ENCODE measurements around the gene COL3A1.

Gene COL3A1

DNA sequence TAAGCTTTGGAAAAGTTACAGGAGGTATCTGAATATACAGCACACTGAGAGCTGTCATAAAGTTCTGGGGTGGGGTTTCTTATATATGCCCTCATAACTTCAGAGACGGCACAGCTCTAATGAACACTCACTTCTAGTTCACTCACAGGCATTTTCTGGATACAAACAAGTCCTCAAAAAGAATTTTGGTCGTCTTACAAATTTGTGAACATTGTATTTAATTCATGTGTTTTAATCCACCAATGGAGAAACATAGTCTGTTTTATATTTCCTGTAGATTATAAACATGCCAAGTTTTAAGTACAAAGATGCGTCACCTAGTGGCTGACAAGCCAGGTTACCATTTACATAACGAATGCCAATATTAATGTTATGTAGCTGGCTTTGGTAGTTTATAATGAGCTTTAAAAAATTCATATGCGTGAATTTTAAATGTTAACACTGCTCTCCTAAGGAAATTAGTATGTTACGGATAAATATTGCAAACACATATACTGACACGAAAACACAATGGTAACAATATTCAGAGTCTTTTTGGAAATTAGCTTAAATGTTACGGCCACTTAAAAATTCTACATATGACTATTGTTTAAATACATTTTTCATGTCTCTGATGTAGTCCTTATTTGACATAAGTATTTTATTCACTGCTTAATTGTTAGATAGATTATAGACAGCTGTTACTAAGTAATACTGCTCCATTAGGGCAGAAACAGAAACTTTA lies 2.5 kb downstream of the COL3A1 start:
- DNase-seq = no peak

DNA sequence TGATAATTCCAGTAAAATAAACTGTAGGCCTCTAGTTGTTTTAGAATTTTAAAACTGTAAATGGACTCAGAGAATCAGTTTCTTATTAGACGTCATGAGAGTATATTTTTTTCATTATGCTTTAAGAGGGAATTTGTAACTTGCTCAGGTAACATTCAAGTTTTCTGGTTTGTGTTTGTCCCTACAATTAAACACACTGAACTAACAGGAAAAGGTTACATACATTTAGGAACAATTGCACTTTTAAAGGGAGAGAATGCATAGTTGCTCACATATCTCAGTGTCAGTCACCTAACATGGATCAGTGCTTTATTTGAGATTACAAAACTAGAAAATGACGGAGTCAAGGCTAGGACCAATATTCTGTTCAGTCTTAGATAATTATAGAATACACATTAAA lies 3.1 kb downstream of the COL3A1 start:
- no peak for DNase-seq

DNA sequence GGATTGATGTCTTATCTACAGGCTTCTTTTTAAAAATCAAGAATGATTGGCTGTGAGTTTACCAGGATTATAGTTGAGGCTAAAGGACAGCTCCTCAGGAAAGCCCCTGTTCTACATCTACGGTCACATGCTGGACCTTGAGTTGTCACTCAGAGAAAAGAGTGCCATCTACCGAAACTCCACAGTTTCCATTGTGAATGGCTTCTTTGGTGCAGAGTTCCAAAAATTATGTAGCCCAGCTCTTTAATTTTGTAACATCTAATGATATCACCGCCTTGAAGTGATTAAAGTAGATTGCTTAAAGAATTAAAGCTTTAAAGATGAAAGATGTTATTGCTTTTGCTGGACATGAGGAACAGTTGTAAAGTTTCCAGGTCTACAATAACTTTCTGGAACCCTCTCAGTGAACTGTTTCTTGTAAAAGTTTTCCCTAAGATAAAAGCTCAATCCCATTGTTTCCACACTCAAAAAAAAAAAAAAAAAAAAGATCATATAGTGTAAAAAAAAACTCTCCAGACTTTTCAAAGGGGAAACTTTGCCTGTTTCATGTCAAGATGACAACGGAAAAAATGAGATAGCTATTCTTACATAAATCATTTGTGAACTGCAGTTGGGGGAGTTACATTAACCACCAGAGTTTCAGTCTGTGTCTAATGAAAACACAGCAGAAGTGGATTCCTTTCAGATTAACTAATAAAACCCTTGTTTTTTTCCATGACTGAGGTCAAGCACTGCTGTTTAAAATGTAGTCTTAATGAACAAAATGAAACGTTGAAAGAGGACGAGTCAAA lies 4.3 kb downstream of the COL3A1 start:
- no peak for DNase-seq

DNA sequence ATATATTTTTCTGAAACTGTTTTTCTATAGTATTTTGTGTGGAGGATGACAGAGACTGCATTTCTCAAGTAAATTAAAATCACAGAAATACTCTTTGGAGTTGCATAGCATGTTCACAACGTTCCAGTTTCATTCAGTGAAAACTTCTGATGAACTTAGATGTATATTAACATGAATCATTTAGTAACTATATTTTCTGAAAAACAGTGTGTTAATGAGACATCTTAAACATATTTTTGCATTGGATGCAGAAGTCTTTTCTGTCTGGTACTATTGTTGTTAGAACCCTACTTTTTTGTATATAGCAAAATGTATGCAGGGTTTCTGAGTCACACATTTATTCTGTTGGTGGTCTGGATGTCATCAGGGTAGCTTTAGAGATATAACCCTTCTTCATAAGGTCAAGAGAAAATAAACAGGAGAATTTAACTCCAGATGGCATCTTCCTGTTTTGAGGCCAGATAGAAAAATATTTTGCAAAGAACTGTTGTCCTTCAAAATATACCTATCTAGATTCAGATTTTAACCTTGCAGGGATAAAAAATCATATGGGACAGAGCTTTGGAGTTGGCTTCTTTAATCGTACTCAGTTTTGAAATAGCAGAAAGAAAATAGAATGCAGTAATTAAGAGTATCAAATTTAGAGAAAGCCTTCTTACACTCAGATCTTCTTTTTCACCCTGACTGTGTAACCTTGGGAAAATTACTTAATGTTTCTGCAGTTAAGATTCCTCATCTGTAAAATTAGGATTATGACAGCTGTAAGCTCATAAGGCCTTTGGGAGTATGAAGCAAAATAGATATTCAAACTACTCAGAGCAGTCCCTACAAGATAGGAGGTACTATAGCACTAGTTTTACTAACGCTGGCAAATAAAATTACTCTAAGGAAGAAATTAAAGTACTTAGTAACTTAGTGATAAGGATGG lies 5.3 kb downstream of the COL3A1 start:
- no peak for DNase-seq

DNA sequence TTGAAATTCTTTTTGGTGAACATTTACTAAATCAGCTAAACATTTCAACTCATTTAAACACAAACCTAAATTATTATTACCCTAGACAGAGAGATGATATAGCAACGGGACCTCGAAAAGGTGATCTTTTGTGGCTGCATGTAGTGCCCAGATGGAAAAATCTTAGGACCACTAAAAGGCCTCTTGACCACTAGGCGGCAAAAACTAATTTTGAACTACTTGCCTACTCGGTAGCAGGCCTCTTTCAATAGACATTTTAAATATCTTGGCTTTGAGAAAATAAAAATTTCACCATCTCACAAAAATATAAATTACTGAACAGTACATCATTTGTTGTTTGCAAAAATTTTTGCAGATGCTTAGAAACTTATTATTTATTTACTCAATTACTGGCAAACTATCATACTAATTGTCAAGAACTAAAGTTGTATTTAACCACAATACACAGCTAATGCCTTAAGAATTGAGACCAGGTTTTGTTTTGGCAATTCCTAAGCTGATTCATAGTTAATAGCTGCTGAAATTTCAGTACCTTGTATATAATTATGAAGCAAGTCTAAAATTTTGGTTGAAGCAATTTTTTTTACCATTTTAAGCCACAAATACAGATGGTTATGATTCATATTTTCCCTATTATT lies 9.4 kb downstream of the COL3A1 start:
- DNase-seq = no peak

DNA sequence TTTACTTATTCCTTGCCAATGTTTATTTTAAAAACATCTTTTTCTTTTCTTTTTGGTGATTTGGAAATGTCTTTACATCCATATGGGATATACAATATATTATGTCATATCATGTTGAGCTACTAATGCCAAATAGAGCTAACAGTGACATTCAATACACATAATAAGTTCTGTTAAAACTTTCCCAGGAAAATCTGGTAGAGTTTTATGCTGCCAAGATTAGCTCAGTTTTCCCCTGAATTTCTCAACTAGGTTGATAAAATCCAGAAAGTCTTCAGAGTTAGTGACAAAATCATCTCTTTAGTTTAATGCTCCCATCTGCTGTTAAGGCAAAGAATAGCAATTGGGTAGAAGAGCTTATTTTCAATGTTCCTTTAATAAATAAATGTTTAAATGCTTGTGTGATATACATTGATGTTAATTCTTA lies 9.9 kb downstream of the COL3A1 start:
- DNase-seq = no peak

DNA sequence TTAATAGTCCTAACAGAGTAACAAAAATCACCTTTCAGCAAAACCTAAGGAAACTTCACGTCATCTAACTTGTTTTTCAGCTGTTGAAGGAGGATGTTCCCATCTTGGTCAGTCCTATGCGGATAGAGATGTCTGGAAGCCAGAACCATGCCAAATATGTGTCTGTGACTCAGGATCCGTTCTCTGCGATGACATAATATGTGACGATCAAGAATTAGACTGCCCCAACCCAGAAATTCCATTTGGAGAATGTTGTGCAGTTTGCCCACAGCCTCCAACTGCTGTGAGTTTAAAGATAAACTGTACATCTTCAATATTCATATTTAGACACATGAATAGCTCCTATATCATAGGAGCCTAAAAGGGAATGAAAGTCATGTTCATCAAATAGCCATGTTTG lies 10.5 kb downstream of the COL3A1 start:
- DNase-seq = no peak

DNA sequence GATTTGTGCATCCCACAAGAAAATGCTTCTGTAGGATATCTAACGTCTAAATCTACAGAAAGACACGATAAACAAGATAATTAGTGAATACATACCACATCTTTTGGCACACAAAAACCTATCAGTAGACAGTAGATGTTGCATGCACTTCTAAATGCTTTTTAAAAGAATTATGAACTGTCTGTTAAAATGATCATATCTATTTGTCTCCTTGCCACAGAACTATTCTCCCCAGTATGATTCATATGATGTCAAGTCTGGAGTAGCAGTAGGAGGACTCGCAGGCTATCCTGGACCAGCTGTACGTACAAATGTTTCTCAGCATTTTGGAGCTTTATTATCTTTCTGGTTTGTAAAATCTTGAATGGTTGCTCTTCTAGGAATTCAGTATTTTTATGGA lies 12.7 kb downstream of the COL3A1 start:
- DNase-seq = no peak

DNA sequence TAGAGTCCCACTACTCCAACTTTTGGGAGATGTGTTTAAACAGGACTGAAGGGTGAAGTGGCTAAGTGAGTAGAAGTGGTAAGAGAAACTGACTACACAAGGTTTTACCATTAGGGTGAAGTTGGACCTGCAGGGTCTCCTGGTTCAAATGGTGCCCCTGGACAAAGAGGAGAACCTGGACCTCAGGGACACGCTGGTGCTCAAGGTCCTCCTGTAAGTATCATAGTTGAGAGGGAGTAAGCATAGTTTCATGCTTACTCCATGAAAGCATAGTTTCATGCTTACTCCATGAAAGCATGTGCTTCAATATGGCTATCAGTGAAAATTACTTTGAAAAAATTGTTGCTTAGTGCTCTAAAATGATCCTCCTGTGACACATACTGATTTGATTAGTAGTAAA lies 19.1 kb downstream of the COL3A1 start:
- DNase-seq = no peak

DNA sequence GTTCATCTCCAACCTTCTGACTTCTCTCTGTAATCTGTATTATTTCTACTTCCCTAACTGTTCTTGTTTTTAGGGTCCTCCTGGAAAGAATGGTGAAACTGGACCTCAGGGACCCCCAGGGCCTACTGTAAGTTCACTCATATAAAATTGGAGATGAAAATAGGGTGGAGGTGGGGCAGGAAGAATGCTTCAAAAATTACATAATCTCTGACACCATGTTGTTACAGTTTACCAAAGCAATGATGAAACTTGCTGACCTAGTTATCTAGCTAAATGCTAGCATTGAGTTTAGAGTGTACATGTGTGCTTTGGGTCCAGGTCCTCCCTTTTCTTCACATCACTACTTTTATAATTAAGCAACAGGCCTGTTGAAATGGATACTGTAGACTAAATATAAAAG lies 23.1 kb downstream of the COL3A1 start:
- no peak for DNase-seq

DNA sequence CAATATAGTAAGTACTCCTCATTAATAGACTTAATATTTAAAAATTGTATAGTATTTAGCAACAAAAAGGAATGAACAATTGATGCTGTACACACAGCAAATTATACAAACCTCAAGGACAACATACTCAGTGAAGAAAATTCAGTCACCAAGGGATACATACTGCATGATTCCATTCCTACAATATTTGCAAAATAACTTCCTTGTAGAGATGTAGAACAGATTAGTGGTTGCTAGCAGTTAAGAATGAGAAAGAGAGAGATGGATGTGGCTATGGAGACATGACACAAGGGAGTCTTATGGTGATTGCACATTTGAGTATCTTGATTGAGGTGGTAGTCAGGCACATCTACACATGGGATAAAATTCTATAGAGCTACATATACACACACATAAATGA lies 26.0 kb downstream of the COL3A1 start:
- DNase-seq = no peak

DNA sequence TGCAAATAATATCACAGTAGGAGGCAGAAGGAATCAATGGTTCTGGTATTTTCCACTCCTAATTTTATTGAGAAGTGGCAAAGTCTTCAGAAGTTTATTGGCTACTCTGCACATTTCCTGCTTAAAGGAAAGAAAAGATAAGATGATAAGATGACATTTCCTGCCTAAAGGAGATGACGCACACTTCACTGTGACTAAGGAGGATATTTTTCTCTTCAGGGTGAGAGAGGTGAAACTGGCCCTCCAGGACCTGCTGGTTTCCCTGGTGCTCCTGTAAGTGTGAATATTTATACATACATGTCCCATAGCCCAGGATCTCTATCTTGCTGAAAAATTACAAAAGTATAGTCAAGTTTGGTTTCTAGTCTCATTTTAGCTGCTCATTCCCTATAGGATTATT lies 27.9 kb downstream of the COL3A1 start:
- DNase-seq = no peak

DNA sequence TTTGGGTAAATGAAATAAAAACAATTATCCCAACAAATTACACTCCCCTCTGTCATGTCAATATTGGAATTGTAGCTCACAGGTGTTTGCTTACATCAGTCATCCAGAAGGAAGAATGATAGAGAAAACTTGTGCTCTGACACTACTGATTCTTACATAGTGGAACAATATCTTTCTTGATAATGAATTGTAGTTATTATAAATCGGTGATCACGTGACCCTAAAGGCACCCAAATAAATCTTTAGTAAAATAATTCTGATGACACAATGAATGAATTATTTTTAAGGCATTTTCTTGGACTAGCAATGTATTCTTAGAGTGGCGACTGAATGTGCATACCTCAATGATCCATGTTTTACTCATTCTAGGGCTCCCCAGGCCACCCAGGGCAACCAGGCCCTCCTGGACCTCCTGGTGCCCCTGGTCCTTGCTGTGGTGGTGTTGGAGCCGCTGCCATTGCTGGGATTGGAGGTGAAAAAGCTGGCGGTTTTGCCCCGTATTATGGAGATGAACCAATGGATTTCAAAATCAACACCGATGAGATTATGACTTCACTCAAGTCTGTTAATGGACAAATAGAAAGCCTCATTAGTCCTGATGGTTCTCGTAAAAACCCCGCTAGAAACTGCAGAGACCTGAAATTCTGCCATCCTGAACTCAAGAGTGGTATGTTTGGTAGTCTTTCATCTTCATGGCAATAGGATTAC lies 34.5 kb downstream of the COL3A1 start:
- no peak for DNase-seq

DNA sequence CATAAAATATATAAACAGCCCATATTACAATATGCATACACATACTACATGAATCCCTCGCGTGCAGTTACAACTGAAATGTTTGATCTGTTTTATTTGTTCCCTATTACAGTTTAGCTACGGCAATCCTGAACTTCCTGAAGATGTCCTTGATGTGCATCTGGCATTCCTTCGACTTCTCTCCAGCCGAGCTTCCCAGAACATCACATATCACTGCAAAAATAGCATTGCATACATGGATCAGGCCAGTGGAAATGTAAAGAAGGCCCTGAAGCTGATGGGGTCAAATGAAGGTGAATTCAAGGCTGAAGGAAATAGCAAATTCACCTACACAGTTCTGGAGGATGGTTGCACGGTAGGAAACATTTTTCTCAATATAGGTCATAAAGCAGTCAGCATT lies 36.4 kb downstream of the COL3A1 start:
- DNase-seq = no peak

DNA sequence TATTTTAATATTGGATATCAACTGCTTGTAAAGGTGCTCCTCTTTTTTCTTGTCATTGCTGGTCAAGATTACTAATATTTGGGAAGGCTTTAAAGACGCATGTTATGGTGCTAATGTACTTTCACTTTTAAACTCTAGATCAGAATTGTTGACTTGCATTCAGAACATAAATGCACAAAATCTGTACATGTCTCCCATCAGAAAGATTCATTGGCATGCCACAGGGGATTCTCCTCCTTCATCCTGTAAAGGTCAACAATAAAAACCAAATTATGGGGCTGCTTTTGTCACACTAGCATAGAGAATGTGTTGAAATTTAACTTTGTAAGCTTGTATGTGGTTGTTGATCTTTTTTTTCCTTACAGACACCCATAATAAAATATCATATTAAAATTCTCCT lies 38.2 kb downstream of the COL3A1 start:
- DNase-seq = no peak

DNA sequence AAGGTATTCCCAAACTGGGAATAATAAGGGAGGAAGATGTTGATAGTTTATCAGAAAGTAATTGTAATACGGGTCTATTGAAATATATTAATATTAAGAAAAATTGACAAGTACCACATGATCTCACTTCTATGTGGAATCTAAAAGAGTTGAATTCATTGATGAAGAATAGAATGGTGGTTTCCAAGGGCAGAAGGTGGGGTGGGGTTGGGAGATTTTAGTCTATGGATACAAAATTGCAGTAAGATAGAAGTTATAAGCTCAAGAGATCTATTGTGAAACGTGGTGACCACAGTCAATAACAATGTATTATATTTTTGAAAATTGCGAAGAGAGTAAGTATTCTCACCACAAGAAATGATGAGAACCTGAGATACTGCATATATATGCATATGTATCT lies 38.9 kb downstream of the COL3A1 start:
- DNase-seq = no peak

DNA sequence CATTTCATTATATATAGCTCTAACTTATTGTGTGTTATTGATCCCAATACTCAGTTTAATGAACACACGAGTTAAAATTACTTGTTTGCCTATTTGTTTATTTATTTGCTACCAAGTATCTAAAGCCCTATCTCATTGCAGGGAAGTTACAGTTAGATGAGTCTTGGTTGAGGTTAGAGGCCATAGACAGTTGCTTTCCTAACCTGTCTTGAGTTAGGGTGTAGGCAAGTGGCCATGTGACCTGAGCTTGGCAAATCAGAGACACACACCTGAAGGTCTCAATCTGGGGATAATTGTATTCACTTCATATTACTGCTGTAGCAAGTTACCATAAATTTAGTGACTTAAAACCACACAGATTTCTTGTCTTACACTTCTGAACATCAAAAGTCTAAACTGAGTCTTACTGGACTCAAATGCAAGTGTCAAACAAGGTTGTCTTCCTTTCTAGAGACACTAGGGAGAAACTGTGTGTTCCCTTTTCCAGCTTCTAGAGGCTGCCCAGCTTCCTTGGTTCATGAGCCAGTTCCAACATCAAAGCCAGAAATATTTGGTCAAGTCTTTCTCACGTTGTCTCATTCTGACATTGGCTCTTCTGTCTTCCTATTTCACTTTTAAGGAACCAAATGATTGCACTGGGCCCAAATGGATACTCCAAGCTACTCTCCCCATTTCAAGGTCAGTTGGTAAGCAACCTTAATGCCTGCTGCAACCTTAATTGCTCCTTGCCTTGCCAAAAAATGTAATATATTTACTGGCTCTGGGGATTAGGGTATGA lies 39.7 kb downstream of the COL3A1 start:
- no peak for DNase-seq

DNA sequence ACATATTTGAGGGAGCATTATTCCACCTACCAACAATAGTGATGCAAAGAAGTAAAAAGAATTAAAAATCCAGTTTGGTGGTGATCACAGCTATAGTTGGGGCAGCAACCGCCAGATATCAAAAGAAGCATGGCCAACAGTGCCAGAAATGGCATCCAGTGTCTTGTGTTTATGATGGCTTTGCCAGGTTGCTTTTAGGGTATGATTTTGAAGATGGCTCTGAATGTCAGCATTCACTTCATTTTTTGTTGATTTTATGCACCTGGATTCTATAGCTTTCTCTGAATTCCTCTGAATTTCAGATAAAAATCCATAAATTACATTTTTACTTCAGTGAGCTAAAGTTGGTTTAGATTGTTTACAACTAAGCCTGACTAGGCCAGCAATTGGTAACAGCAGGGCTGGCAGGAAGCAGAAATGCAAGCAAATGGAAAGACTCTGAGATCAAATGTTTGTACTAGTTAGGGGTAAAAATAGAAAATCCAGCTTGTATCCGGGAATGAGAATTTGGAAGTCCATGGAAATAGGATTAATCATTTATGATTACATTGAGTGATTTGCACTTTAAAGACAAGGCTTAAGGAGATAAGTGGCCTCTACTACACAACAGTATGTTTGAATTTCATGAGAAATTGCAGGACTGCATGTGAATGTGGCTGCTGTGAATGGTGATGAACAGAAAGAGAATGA lies 40.4 kb downstream of the COL3A1 start:
- DNase-seq = no peak

DNA sequence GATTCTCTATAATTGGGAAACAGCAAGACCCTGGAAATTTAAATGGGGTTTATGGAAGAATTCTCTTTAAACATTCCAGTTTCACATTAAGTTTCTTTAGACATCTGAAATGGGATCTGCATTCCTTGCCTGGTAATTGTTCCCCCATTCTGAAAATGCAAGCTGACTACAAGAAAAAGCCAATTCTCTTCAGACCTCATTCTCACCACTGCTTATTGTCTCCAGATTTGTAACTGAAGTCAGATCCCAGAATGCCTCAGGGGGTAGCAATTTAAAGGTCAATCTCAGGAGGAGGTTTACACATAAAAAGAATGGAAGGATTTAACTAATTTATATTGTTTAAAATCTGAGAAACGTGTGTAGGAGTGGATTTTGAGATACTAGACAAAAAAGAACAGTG lies 41.2 kb downstream of the COL3A1 start:
- no peak for DNase-seq

DNA sequence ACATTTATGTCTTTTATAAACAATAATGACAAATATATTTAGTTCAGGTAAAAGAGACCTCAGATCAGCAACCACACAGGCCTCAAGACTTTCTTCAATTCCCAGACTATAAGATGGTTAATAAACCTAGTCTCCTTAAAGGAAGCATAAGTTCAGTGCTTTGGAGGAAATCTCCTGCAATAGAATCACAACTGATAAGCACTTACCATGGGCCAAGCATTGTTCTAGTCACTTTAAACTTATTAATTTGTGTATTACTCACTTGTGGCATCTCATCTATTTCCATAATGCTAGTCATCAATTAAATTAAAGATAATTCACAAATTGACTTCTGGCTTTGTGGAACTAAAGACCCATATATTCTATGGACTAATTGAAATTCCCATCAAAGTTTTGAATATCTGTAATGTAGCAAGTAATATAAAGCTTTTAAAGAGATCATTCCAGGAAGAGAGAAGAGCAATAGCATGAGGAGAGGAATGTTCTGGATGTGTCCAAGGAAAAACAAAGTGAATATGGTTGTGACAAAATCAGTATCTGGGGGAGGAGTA lies 42.2 kb downstream of the COL3A1 start:
- no peak for DNase-seq

DNA sequence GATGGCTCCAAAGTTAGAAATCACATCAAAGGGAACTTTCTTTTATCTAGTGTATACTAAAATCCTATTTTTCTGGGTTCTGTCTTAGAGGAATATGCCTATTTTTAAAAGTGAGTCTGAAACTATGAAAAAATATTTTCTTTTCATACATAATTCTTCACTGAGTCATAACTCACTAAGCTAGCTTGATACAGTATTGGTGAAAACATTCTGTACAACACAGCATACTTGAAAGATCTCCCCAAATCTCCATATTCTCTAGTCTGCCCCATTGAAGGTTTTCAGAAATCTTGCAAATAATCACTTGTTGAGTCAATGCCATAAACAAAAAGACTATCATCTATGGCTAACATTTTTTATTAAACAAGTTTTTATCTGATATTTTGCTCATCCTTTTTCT lies 44.5 kb downstream of the COL3A1 start:
- no peak for DNase-seq
